GM12878 (cell line): Measurements from ENCODE around the gene ALOX12. TPM values are rescaled to one million over a fixed set of nuclear protein-coding genes. Genes with fewer than 3 reads are reported as not detected.

ENCODE experiments used
- ATAC-seq: fragments of 200-7000 bp; cut with Tn5 transposase; 3 replicates; pipeline ENCODE4 v1.9.1; 2020; ENCODE audit warnings: mild to moderate bottlenecking, moderate library complexity
- BruUV-seq: library from RNA; stranded (reverse); fragments of 400-500 nt; replicated peaks from 2 replicates; lab custom pipeline; 2021; lab: Mats Ljungman, UMichigan
- CTCF ChIA-PET: fragments of 300-600 bp; sonication (Branson Sonifier 250); formaldehyde crosslinking; extraction: SDS; loops from one replicate; lab custom pipeline; 2021; ENCODE audit warnings: inconsistent platforms; lab: Yijun Ruan, JAX
- POLR2A ChIA-PET: fragments of 350-600 bp; formaldehyde crosslinking; extraction: SDS; loops from one replicate; lab custom pipeline; 2021; ENCODE audit warnings: inconsistent platforms; lab: Charles Lee
- RAD21 ChIA-PET: fragments of 300-600 bp; sonication (Branson Sonifier 250); formaldehyde crosslinking; loops from one replicate; lab custom pipeline; 2023; ENCODE audit warnings: antibody characterized with exemption; ENCODE audit not compliant: unreplicated experiment; lab: Charles Lee
- SMC1A ChIA-PET: fragments of 300-600 bp; sonication (Branson Sonifier 250); formaldehyde crosslinking; loops from one replicate; lab custom pipeline; 2023; ENCODE audit not compliant: unreplicated experiment, uncharacterized antibody; lab: Charles Lee
- DNase-seq: peaks from one replicate; pipeline ENCODE4 v3.0.0-alpha.2; 2011; ENCODE audit warnings: low read depth, low spot score
- FAIRE-seq: peaks from 3 replicates; lab custom pipeline; 2011; peaks lifted over from hg19 to GRCh38; lab: Jason Lieb, UNC
- H2AFZ ChIP-seq: 2 replicates; pipeline ENCODE4 v1.6.0; 2011; ENCODE audit warnings: low read depth, low read length, control low read depth; ENCODE audit not compliant: control insufficient read depth
- H3K27ac ChIP-seq: 2 replicates; pipeline ENCODE4 v1.5.1; 2011; ENCODE audit warnings: control low read depth; ENCODE audit not compliant: control insufficient read depth, insufficient read depth
- H3K27me3 ChIP-seq, 2 experiments: replicated peaks in 1 of 2; 2 replicates each; pipeline versions ENCODE4 v1.6.0 to v1.6.1; 2011; ENCODE audit warnings: low read length in 1 of 2; ENCODE audit not compliant: control insufficient read depth in 2 of 2, insufficient read depth in 2 of 2
- H3K36me3 ChIP-seq, 2 experiments: 2 replicates each; pipeline ENCODE4 v1.5.1; 2011; ENCODE audit warnings: low read length in 1 of 2; ENCODE audit not compliant: control insufficient read depth in 2 of 2, insufficient read depth in 2 of 2
- H3K4me1 ChIP-seq: 2 replicates; pipeline ENCODE4 v1.6.1; 2011; ENCODE audit warnings: mild to moderate bottlenecking, low read length, moderate library complexity, mixed read lengths; ENCODE audit not compliant: control insufficient read depth, insufficient read depth
- H3K4me2 ChIP-seq: 2 replicates; pipeline ENCODE4 v1.6.0; 2011; ENCODE audit warnings: control low read depth; ENCODE audit not compliant: control insufficient read depth, insufficient read depth
- H3K4me3 ChIP-seq: fragments of 200-600 bp; sonication (generic); 2 replicates; pipeline ENCODE4 v1.5.1; 2016
- H3K79me2 ChIP-seq: 2 replicates; pipeline ENCODE4 v1.6.0; 2011; ENCODE audit warnings: low read length; ENCODE audit not compliant: control insufficient read depth, insufficient read depth
- H3K9ac ChIP-seq: 2 replicates; pipeline ENCODE4 v1.8.0; 2011; ENCODE audit warnings: low read length, control low read depth, mixed read lengths; ENCODE audit not compliant: control insufficient read depth, insufficient read depth
- H3K9me3 ChIP-seq: replicated peaks from 3 replicates; pipeline ENCODE4 v1.5.1; 2011; ENCODE audit warnings: mild to moderate bottlenecking, low read length; ENCODE audit not compliant: control insufficient read depth, insufficient read depth
- H4K20me1 ChIP-seq: 2 replicates; pipeline ENCODE4 v1.6.0; 2011; ENCODE audit not compliant: control insufficient read depth, insufficient read depth
- CBX5 ChIP-seq: sonication (generic); IDR thresholded peaks from 2 replicates; pipeline ENCODE4 v1.6.1; 2016; ENCODE audit warnings: low read depth, moderate library complexity, mild to moderate bottlenecking, inconsistent platforms
- CHD1 ChIP-seq: IDR thresholded peaks from 2 replicates; pipeline ENCODE4 v1.6.1; 2012; ENCODE audit warnings: low read depth, low read length, improper control_type of control experiment
- CHD2 ChIP-seq: IDR thresholded peaks from 2 replicates; pipeline ENCODE4 v1.6.1; 2011; ENCODE audit warnings: low read depth, low read length, improper control_type of control experiment, borderline replicate concordance
- CHD4 ChIP-seq: fragments of 200-600 bp; sonication (generic); IDR thresholded peaks from 2 replicates; pipeline ENCODE4 v1.6.1; 2016; ENCODE audit warnings: mild to moderate bottlenecking
- EGR1 ChIP-seq, 2 experiments: IDR thresholded peaks; 1 replicate in 1 of 2; 2 replicates in 1 of 2; pipeline ENCODE4 v1.6.1; 2011 to 2012; ENCODE audit warnings: low read depth in 2 of 2, low read length in 2 of 2, borderline replicate concordance in 1 of 2, mild to moderate bottlenecking in 1 of 2, moderate library complexity in 1 of 2
- ESRRA ChIP-seq: IDR thresholded peaks from 2 replicates; pipeline ENCODE4 v1.6.1; 2012; ENCODE audit warnings: mild to moderate bottlenecking, low read length, improper control_type of control experiment
- GABPA ChIP-seq: IDR thresholded peaks from 2 replicates; pipeline ENCODE4 v1.6.1; 2014; ENCODE audit warnings: antibody characterized with exemption, low read depth, mild to moderate bottlenecking, inconsistent platforms
- IRF4 ChIP-seq: IDR thresholded peaks from 2 replicates; pipeline ENCODE4 v1.6.1; 2011; ENCODE audit warnings: low read depth, low read length
- KDM1A ChIP-seq: fragments of 200-600 bp; sonication (generic); IDR thresholded peaks from 2 replicates; pipeline ENCODE4 v1.6.1; 2016; ENCODE audit warnings: borderline replicate concordance
- MYC ChIP-seq: IDR thresholded peaks from 2 replicates; pipeline ENCODE4 v1.6.1; 2011; ENCODE audit warnings: mild to moderate bottlenecking, low read length, moderate library complexity, inconsistent platforms; ENCODE audit not compliant: insufficient read depth, insufficient replicate concordance, insufficient read length, severe bottlenecking
- NFIC ChIP-seq: IDR thresholded peaks from 2 replicates; pipeline ENCODE4 v1.6.1; 2012; ENCODE audit warnings: low read depth, mild to moderate bottlenecking, inconsistent platforms, low read length, moderate library complexity
- NFYA ChIP-seq: IDR thresholded peaks from 2 replicates; pipeline ENCODE4 v1.6.1; 2011; ENCODE audit warnings: low read depth, mild to moderate bottlenecking, low read length, improper control_type of control experiment, borderline replicate concordance
- SIN3A ChIP-seq: IDR thresholded peaks from 2 replicates; pipeline ENCODE4 v1.6.1; 2012; ENCODE audit warnings: low read depth, low read length, improper control_type of control experiment
- STAT3 ChIP-seq: IDR thresholded peaks from 2 replicates; pipeline ENCODE4 v1.6.1; 2011; ENCODE audit warnings: low read depth, low read length, improper control_type of control experiment
- YBX1 ChIP-seq: fragments of 450-650 bp; IDR thresholded peaks from 2 replicates; pipeline ENCODE4 v1.6.1; 2016; ENCODE audit warnings: antibody characterized with exemption
- ZNF384 ChIP-seq: IDR thresholded peaks from 2 replicates; pipeline ENCODE4 v1.6.1; 2012; ENCODE audit warnings: low read depth, mild to moderate bottlenecking, low read length, improper control_type of control experiment, borderline replicate concordance
- WGBS: methylation state at CpG from one replicate; pipeline ENCODE4 v1.1.6; 2016; ENCODE audit warnings: low lambda C conversion rate; ENCODE audit not compliant: insufficient replicate concordance, insufficient coverage; ENCODE audit errors: missing lambda C conversion rate; 5-methylcytosine and 5-hydroxymethylcytosine counted together
- in situ Hi-C: fragments of 300-500 bp; cut with MboI; formaldehyde crosslinking; loops from 9 replicates; pipeline ENCODE4 v1.14.3; 2018; ENCODE audit warnings: mixed read lengths
- intact Hi-C: fragments of 100-400 bp; cut with micrococcal nuclease; formaldehyde crosslinking; loops from one replicate; pipeline ENCODE4 v1.14.2; 2022; ENCODE audit not compliant: unreplicated experiment
- polyA plus RNA-seq, 11 experiments: library from polyadenylated mRNA; depleted of rRNA in 4 of 11; unstranded in 6 of 11; stranded (reverse) in 5 of 11; fragments of >200 nt; fragmentation: Nextera tagmentation in 4 of 11; fragmentation: Illumina TruSeq in 1 of 11; extraction: Ambion mirVana in 4 of 11; extraction: Trizol in 1 of 11; gene quantifications; 1 replicate in 1 of 11; 2 replicates in 10 of 11; pipeline versions ENCODE4 v1.2.1 to v1.2.3, GENCODE V29; 2011 to 2016; ENCODE audit warnings: inconsistent platforms in 2 of 11, missing spikeins in 2 of 11, low read depth in 1 of 11
- total RNA-seq, 4 experiments: library from RNA; depleted of rRNA in 3 of 4; stranded (reverse); fragments of >200 nt in 3 of 4; fragmentation: Illumina TruSeq in 1 of 4; extraction: Trizol in 1 of 4; gene quantifications; 2 replicates each; pipeline versions ENCODE4 v1.2.1 to v1.2.3, GENCODE V29; 2013 to 2021
- TF ChIP-seq, protein P1 (sequence below): IDR thresholded peaks from 2 replicates; pipeline ENCODE4 v1.6.1; 2012; ENCODE audit warnings: low read depth, low read length, improper control_type of control experiment
- TF ChIP-seq, protein P2 (sequence below): IDR thresholded peaks from 2 replicates; pipeline ENCODE4 v1.6.1; 2012; ENCODE audit warnings: low read length, inconsistent platforms
- TF ChIP-seq, protein P3 (sequence below): fragments of 450-650 bp; IDR thresholded peaks from 2 replicates; pipeline ENCODE4 v1.6.1; 2017; ENCODE audit warnings: low read depth, mild to moderate bottlenecking, moderate library complexity

ALOX12 gene
- total and polyA plus RNA-seq, 10 of the 15 experiments (the other 5 are each of a cell fraction or from before 2014, with no cell fraction given): 0.23 to 0.82 (median 0.58) TPM; not detected in 6

DNA sequence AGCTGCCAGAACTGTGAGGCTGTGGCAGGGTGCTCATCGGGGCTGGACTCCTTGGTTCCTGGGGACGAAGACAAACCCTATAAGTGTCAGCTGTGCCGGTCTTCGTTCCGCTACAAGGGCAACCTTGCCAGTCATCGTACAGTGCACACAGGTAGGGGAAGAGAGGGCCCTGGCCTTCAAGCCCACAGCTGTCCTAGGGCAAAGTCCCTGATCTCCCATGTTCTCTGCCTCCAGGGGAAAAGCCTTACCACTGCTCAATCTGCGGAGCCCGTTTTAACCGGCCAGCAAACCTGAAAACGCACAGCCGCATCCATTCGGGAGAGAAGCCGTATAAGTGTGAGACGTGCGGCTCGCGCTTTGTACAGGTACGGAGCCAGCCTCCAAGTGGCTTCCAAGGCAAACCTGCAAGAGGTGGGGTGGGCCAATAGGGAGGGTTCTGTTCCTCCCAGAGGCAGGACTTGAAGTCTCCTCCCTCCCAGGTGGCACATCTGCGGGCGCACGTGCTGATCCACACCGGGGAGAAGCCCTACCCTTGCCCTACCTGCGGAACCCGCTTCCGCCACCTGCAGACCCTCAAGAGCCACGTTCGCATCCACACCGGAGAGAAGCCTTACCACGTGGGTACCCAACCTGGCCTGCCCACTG lies 30.7 kb downstream of the ALOX12 start:
- ChIA-PET RAD21 (no interaction called here), POLR2A (interaction anchor here (5.4 kb wide), 1 partner anchor 9 kb away, joined by 39 read pairs; the partner anchor contains the start of gene SLC16A13), SMC1A (interaction anchor here (0.7 to 2.6 kb wide), 2 partner anchors 13 to 22 kb away, joined by 3 to 9 read pairs; no protein-coding TSS in a partner anchor), CTCF (interaction anchor here (1.2 to 1.9 kb wide), 3 partner anchors 9 to 116 kb away, joined by 3 to 7 read pairs (median 3); partner anchors contain the start of genes RNASEK and SLC16A13)
- Histone ChIP-seq H3K9me3 (no peaks in the 10 kb centered on the region), H3K36me3 (no peaks in the 10 kb centered on the region), H3K79me2 (no peaks in the 10 kb centered on the region), H3K4me1 (peaks cover 20% of the 10 kb centered on the region), H3K4me2 (no peak overlapping the region), H2AFZ (no peak overlapping the region), H3K27ac (no peak overlapping the region), H4K20me1 (no peaks in the 10 kb centered on the region), H3K9ac (no peak overlapping the region), H3K27me3 (no peaks in the 10 kb centered on the region), H3K4me3 (no peak overlapping the region)
- TF ChIP-seq, protein P1, sequence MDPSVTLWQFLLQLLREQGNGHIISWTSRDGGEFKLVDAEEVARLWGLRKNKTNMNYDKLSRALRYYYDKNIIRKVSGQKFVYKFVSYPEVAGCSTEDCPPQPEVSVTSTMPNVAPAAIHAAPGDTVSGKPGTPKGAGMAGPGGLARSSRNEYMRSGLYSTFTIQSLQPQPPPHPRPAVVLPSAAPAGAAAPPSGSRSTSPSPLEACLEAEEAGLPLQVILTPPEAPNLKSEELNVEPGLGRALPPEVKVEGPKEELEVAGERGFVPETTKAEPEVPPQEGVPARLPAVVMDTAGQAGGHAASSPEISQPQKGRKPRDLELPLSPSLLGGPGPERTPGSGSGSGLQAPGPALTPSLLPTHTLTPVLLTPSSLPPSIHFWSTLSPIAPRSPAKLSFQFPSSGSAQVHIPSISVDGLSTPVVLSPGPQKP: no peak
- TF ChIP-seq GABPA (no peak), STAT3 (no peak), CHD4 (no peak), ZNF384 (no peak), ESRRA (no peak), KDM1A (no peak), CHD1 (no peak), SIN3A (no peak), IRF4 (no peak), NFIC (no peak), CHD2 (no peak), MYC (no peak), CBX5 (no peak), YBX1 (no peak), NFYA (no peak), EGR1 (IDR thresholded peaks at IDR 0.05; ENCODE audit: borderline replicate concordance in 1 of 2, low read depth in 2 of 2, low read length in 2 of 2) (no peak)
- TF ChIP-seq, protein P2, sequence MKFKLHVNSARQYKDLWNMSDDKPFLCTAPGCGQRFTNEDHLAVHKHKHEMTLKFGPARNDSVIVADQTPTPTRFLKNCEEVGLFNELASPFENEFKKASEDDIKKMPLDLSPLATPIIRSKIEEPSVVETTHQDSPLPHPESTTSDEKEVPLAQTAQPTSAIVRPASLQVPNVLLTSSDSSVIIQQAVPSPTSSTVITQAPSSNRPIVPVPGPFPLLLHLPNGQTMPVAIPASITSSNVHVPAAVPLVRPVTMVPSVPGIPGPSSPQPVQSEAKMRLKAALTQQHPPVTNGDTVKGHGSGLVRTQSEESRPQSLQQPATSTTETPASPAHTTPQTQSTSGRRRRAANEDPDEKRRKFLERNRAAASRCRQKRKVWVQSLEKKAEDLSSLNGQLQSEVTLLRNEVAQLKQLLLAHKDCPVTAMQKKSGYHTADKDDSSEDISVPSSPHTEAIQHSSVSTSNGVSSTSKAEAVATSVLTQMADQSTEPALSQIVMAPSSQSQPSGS: no peak
- TF ChIP-seq, protein P3, sequence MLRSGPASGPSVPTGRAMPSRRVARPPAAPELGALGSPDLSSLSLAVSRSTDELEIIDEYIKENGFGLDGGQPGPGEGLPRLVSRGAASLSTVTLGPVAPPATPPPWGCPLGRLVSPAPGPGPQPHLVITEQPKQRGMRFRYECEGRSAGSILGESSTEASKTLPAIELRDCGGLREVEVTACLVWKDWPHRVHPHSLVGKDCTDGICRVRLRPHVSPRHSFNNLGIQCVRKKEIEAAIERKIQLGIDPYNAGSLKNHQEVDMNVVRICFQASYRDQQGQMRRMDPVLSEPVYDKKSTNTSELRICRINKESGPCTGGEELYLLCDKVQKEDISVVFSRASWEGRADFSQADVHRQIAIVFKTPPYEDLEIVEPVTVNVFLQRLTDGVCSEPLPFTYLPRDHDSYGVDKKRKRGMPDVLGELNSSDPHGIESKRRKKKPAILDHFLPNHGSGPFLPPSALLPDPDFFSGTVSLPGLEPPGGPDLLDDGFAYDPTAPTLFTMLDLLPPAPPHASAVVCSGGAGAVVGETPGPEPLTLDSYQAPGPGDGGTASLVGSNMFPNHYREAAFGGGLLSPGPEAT: no peak
- BruUV-seq: no TSS peak
- intact Hi-C loops (no loop called here), in situ Hi-C loops (loop anchor here (25.0 kb wide), 1 partner anchor 536 kb away; the partner anchor contains the start of genes SENP3 and TNFSF13)
- no peak for ATAC-seq
- DNase-seq: no peak
- 81% methylated on average over 26 of the region's 29 CpGs for WGBS
- FAIRE-seq: no peak
